ENCODE results near the gene CFAP74. TPM values are rescaled to one million over a fixed set of nuclear protein-coding genes. Genes with fewer than 3 reads are reported as not detected.
"Not testable (repeated sequence)": the region's sequence is repeated elsewhere in the genome, so short reads cannot be mapped to it uniquely, and the experiment has no call there.

CFAP74 gene
- total RNA-seq, 6 experiments from 2014 or later, result 0.16 to 3.5 (median 0.32) TPM; not detected in 1

DNA sequence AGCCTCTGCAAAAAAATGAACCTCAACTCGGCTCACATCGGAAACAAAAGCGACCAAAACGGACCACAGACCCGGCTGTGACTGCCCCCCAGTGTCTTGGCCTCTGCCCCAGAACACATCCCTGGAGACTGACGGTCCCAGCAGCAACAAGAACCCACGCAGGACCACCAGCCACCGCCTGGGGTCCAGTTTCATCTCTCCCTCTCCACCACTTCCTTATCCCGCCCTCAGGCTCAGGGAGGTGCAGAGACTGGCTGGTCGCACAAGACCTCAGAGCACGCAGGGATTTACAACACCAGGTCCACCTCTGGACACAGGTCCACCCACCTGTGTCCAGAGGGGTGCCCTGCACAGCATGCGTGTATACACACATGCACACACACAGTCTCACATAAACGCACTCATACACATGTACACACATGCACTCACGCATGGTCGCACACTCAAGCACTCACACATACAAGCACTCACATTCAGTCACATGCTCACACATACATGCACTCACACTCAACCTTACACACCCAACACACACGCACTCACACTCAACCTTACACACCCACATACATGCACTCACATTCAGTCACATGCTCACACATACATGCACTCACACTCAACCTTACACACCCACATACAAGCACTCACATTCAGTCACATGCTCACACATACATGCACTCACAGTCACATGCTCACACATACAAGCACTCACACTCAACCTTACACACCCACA is 65.9 kb downstream of the CFAP74 start:
- no peaks in the 10 kb centered on the region for H3K36me3 ChIP-seq
- peaks cover 0 to 8% (median 0%) of the 10 kb centered on the region in 4 donors for H3K4me1 ChIP-seq
- H3K27me3 ChIP-seq, result no peaks in the 10 kb centered on the region
- H3K4me3 ChIP-seq, result no peak overlapping the region
- DNase-seq (peak in 1 of 3 donors; percentile 27), ATAC-seq (no peak)
- H3K9me3 ChIP-seq, result no peaks in the 10 kb centered on the region
- H3K27ac ChIP-seq, result no peak overlapping the region
- intact Hi-C loops (cut with DNase I), result no loop called here
- 58% methylated on average over 8 of the region's 16 CpGs for WGBS (ENCODE audit: insufficient coverage, low coverage, low lambda C conversion rate, missing lambda C conversion rate)
- TF ChIP-seq, protein P1, sequence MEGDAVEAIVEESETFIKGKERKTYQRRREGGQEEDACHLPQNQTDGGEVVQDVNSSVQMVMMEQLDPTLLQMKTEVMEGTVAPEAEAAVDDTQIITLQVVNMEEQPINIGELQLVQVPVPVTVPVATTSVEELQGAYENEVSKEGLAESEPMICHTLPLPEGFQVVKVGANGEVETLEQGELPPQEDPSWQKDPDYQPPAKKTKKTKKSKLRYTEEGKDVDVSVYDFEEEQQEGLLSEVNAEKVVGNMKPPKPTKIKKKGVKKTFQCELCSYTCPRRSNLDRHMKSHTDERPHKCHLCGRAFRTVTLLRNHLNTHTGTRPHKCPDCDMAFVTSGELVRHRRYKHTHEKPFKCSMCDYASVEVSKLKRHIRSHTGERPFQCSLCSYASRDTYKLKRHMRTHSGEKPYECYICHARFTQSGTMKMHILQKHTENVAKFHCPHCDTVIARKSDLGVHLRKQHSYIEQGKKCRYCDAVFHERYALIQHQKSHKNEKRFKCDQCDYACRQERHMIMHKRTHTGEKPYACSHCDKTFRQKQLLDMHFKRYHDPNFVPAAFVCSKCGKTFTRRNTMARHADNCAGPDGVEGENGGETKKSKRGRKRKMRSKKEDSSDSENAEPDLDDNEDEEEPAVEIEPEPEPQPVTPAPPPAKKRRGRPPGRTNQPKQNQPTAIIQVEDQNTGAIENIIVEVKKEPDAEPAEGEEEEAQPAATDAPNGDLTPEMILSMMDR (IDR thresholded peaks at IDR 0.05), result no peak
- no peak for TF ChIP-seq POLR2A (IDR thresholded peaks at IDR 0.05)

DNA sequence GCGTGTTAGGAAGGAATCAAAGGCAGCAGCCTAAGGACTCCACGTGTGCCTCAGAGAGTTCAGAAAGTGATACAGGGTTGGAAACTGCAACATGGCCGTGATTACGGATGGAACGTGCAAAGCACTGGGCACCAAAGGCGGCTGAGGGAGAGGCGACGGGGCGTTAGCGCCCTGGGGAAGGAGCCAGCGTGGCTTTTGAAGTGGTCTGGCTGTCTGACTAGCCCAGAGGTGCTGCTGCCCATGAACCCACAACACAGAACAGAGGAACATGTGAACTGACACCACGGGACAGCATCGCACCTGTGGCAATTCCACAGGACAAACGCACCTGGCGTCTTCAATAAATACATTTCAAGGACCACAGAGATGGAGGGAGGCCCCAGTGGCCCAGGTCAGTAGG is 66.5 kb downstream of the CFAP74 start:
- peak in 1 of 3 donors; percentile 16 for DNase-seq
- 80% methylated on average over 11 of the region's 15 CpGs for WGBS (ENCODE audit: insufficient coverage, low coverage, low lambda C conversion rate, missing lambda C conversion rate)

DNA sequence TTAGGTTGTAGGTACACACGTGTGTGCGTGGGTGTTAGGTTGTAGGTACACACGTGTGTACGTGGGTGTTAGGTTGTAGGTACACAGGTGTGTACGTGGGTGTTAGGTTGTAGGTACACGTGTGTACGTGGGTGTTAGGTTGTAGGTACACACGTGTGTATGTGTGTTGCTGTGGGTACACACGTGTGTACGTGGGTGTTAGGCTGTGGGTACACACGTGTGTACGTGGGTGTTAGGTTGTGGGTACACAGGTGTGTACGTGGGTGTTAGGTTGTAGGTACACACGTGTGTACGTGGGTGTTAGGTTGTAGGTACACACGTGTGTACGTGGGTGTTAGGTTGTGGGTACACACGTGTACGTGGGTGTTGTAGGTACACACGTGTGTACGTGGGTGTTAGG is 68.7 kb downstream of the CFAP74 start:
- H3K4me3 ChIP-seq; intact Hi-C loops (cut with DNase I); DNase-seq; H3K27ac ChIP-seq; H3K27me3 ChIP-seq; ATAC-seq; H3K4me1 ChIP-seq; H3K36me3 ChIP-seq; H3K9me3 ChIP-seq: not testable (repeated sequence)
- 20% methylated on average over 1 of the region's 21 CpGs for WGBS (ENCODE audit: insufficient coverage, low coverage, low lambda C conversion rate, missing lambda C conversion rate)

More for the DNA sequence above, 66.5 kb downstream of the CFAP74 start:
- TF ChIP-seq POLR2A (IDR thresholded peaks at IDR 0.05), result no peak
- TF ChIP-seq, protein P1 (IDR thresholded peaks at IDR 0.05), result no peak
- intact Hi-C loops (cut with DNase I), result no loop called here
- no peak overlapping the region for H3K27ac ChIP-seq
- no peaks in the 10 kb centered on the region for H3K27me3 ChIP-seq
- peaks cover 0 to 8% (median 0%) of the 10 kb centered on the region in 4 donors for H3K4me1 ChIP-seq
- ATAC-seq, result no peak
- H3K36me3 ChIP-seq, result no peaks in the 10 kb centered on the region
- no peak overlapping the region for H3K4me3 ChIP-seq
- H3K9me3 ChIP-seq, result no peaks in the 10 kb centered on the region

DNA sequence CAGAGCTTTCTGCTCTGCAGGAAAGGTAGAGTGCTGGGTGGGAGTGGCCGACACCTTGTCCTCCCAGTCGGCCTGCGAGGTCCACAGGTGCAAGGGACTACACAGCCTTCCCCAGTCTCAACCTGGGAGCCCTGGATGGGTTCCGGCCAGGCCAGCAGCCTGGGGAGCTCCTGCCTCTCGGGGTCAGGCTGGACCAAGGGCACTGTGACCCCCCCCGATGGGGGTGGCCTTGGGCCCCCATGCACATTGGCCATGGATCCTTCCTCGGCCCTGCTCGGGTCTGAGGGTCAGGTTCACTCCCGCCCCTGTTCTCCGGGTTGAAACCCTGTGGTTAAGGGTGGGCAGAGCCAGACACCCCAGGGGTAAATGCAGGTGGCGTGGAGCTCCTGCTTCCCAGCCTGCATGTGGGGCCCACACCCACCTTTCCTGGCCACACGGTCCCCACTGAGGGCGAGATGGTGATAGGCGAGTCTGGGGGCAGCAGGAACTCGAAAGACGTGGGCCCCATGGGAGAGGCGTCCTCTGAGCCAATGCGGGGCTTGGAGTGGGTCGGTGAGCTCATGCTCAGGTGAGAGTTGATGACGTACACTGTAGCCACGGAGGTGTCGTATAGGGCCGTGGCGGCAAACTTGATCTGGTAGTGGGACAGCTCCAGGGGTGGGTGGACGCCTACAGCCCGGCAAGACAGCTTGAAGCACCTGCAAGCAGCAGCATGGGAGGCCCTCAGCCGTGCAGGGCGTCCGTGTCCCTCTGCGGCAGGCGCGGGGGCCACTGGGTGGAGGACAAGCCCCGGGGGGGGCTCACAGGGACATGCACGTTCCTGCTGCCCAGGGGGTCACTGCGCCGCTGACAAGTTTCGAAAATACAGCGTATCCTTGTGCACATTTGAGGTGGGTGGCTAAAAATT is 73.7 kb downstream of the CFAP74 start:
- 89% methylated on average over 11 of the region's 38 CpGs for WGBS (ENCODE audit: insufficient coverage, low coverage, low lambda C conversion rate, missing lambda C conversion rate)
- Histone ChIP-seq H3K9me3 (no peaks in the 10 kb centered on the region), H3K4me3 (no peak overlapping the region), H3K27me3 (no peaks in the 10 kb centered on the region), H3K4me1 (no peaks in the 10 kb centered on the region), H3K27ac (no peak overlapping the region), H3K36me3 (no peaks in the 10 kb centered on the region)
- DNase-seq (peak in 1 of 3 donors; percentile 51), ATAC-seq (no peak)
- intact Hi-C loops (cut with DNase I), result no loop called here
- TF ChIP-seq POLR2A (IDR thresholded peaks at IDR 0.05), result no peak
- TF ChIP-seq, protein P1 (IDR thresholded peaks at IDR 0.05), result no peak
